HG02610 (cell line): ENCODE measurements around the gene M6PR.
"Not testable (repeated sequence)": the region's sequence is repeated elsewhere in the genome, so short reads cannot be mapped to it uniquely, and the experiment has no call there.

Experiments
- ATAC-seq: cut with Tn5 transposase; IDR thresholded peaks from one replicate; pipeline ENCODE4 v1.9.1; 2021; ENCODE audit warnings: mild to moderate bottlenecking, moderate library complexity; ENCODE audit not compliant: unreplicated experiment

M6PR gene

DNA sequence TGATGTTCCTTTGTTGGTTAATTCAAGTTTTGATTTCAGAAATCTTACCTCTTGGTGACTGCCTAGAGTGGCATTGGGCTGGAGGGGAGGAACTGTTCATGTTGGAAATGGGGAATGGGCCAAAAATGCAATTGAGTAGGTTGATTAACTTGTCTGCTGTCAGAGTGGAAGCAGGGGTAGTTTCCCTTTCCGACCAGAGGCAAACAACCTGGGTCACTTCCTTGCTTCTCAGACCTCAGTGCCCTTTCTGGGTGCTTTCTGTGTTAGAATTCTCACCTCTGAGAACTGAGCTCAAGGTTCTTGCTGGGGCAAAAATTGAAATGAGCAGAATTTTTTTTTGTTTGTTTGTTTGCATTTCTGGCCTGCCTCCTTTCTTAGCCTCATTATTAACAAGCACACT is 2.3 kb upstream of the M6PR start:
- no peak for ATAC-seq

GRCh38 chr12:8950702-8951478 is 1.4 kb upstream of the M6PR start:
- ATAC-seq: no peak

GRCh38 chr12:8950221-8950527 is 729 bp upstream of the M6PR start:
- peak; percentile 4 for ATAC-seq

- no peak for ATAC-seq
Measured at GRCh38 chr12:8948701-8949341, 624 bp downstream of the M6PR start.

GRCh38 chr12:8947737-8948136 is 1.7 kb downstream of the M6PR start:
- no peak for ATAC-seq

DNA sequence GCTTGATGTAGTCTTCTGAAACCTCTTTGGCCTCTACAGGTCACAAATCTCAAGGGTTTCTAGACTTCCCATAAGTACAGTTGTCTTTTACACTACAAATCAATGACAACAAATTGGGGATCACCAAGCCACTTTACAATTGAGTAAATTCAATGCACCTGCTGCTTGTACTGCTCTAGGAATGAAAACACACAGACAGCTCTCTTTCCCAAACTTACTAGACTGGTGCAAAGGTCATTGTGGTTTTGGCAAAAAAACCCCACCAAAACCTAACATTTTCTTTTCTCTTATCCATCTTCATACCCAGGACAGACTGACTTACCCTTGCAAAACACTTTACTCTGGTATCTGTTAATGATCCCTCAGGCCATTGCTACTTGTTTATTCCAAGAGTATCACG is 2.7 kb downstream of the M6PR start:
- no peak for ATAC-seq

DNA sequence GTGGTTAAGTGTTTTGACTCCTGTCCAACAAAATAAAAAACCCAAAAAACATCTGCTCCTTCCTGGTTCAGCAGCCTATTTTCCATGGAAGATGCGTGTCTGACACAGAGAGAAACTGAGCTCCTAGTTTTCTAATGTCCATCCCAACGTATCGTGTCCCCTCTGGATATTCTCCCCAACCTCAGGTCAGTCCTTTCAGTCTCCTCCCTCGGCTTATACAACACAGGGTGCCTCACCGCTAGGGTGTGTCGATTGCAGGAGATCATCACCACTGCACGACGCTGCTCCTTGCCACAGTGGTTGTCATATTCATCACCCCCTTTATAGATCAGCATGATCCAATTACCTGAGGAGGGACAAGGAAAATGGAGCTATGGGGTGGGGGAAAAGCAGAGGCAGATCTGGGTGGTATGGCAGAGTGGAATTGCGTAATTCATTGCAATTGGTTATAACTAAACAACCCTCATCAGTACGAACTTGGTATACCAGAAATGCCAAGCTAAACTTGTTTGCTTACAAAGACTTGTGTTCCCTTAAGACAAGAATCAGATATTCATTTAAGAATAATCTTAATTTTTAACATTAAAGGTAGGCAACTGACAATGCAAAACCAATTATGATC is 5.8 kb downstream of the M6PR start:
- no peak for ATAC-seq

DNA sequence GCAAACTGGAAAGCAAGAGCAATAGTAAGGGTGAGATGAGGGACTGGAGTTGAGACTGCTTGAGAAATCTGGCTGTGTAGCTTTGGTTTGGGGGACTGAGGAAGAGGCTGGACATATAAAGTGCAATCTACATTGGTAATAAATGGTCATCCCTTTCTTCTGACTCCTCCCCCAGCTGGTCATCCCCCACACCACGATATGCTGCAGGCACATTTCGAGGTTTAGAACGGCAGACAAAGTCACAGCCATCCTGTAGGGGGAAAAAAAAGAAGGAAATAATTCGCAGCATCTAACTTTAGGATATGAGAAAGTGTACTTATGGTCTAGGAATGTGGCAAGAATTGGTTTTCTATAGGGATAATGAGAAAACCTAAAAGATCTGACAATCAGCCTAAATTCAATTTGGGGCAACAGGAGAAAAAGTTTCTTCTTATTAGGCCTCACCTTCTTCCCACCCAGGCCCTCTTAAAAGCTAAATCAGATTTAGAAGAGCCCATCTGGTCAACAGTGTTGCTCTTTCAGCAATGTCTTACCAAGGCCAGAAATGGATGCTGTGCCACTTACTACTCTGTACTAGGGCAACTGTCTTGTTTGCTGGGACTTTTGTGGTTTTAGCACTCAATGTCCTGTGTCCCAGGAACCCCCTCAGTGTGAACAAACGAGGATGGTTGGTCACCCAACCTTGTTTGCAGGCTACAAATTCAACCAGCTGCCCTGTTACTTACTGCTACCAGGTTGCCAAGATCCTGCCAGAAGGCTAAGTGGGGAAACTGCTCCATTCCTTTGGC is 7.6 kb downstream of the M6PR start:
- no peak for ATAC-seq

GRCh38 chr12:8937842-8938442 is 11.5 kb downstream of the M6PR start:
- ATAC-seq: not testable (repeated sequence)

DNA sequence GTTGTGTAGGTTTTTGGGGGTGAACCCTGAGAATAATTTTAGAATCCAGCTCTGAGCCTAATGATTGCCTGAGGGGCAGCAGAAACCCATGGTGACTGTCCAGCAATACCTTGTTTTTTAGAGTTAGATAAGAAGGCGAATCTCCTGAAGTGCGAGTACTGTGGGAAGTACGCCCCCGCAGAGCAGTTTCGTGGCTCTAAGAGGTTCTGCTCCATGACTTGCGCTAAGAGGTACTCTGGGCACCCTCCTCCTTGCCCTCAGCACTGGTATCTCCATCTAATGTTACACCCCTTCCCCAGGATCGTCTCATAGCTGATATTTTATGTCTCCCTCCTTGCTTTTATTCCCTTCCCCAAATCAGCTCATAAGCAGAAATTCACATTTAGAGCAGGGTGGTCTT is 12.7 kb downstream of the M6PR start:
- ATAC-seq: no peak

- ATAC-seq: not testable (repeated sequence)
Measured at GRCh38 chr12:8934080-8934479, 15.4 kb downstream of the M6PR start.

- ATAC-seq: not testable (repeated sequence)
Measured at GRCh38 chr12:8932464-8932863, 17.0 kb downstream of the M6PR start.

DNA sequence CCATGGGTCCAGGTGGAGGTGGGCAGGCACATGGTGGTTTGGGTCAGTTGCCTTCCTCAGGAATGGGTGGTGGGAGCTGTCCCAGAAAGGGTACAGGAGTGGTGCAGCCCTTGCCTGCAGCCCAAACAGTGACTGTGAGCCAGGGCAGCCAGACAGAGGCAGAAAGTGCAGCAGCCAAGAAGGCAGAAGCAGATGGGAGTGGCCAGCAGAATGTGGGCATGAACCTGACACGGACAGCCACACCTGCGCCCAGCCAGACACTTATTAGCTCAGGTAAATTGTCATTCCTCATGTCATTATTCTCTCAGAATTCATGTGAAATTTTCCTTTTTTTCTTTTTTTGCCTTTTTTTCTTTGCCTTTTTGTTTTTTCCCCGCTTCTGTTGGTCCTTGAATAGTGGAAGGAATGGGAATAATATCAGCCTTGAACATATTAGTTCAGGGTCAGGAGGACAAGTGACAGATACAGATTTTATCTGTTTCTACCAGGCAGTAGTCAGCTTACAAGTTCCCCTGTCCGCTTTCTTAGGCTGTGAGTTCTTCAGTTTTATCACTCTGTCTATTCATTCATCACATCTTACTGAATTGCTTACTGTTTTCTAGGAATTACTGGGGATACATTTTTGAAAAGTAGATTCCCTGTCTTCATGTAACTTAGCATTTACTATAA is 18.7 kb downstream of the M6PR start:
- ATAC-seq: not testable (repeated sequence)

- ATAC-seq: no peak
Measured at GRCh38 chr12:8922544-8922943, 26.9 kb downstream of the M6PR start.

DNA sequence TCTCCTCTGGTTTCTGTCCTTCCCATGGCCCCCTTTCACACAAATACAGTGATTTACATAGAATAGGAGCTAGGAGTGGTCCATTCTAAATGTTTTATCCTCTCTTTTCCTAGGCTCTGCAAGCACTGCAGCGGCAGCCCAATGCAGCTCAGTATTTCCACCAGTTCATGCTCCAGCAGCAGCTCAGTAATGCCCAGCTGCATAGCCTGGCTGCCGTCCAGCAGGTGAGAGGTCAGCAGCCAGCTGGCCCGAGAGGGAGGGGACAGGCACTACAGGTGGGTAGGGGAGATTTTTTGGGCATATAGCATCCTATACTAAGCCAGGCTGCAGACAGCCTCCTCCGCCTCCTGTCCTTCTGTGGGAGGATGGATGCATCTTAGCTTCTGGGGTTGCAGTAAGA is 29.8 kb downstream of the M6PR start:
- not testable (repeated sequence) for ATAC-seq

DNA sequence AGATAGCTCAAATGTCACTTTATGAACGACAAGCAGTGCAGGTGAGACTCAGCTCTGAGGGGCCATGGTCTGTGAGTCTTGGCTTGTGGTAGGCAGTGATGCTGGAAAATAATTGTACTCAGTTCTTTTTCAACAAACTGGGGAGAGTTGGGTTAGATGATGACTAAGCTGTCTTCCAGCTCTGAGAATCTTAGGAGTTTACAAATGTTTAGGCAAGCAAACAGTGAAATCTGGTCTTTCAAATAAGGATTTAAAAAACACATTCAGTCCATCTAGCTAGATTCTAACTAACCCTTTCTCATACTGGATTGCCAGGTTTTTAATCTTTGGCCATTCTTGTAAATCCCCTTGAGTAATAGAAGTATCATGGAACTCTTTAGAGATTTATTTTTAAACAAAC is 31.7 kb downstream of the M6PR start:
- no peak for ATAC-seq

DNA sequence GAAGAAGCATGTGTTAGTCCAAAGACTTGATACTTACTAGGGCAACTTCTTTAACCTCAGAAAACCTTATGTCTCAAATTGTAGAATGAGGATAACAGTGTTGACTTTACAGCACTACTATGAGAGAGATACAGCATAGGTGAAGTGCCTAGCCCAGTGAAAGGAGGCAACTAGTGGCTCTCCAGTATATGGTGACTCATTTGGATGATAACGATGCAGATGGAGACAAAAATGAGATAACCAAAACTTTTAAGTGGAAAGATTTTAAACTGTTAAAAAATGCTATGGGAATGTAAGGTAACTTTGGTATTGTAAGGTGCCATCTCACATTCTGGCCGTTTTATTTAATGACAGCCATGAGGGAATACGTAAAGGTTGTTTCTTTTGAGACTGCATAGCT is 32.4 kb downstream of the M6PR start:
- no peak for ATAC-seq

- ATAC-seq: no peak
Measured at GRCh38 chr12:8916154-8916553, 33.3 kb downstream of the M6PR start.

DNA sequence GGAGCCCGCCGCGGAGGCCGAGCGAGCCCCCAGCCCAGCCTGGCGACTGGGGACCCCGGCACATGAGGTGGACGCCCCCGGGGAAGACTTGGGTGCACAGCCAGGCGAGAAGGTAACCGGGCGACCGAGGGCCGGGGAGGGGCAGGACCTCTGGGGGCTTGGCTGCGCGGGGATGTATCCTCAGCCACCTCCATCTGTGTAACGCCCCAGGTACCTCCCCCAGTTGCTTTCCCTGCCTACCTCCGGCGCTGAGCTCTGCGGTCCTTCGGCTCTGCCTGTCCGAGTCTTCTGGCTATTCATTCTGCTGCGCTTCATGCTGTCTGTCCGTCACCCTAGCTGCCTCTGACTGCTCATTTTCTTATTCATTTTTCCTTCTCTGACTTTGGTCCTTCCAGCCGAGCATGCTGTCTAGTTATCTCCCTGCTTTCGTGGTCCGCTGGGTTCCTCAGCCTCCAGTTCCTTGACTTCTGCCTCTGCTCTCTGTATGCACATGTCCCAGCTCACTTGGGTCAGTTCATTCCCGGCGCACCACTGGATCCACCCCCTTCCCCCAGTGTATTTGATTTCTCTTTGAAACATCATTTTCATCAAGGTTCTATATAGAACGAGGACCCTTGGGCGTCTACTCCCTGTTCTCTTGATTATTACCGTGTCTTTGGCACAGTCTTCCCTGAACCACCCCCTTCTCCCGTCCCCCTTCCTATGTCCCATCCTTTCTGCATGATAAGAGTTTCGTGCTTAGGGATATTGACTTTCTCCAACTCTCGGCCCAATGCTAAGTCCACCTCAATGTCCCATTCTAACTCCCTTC is 34.5 kb downstream of the M6PR start:
- peak; percentile 78 for ATAC-seq
